Measurements from ENCODE around the gene GAS6.

The GAS6 gene

DNA sequence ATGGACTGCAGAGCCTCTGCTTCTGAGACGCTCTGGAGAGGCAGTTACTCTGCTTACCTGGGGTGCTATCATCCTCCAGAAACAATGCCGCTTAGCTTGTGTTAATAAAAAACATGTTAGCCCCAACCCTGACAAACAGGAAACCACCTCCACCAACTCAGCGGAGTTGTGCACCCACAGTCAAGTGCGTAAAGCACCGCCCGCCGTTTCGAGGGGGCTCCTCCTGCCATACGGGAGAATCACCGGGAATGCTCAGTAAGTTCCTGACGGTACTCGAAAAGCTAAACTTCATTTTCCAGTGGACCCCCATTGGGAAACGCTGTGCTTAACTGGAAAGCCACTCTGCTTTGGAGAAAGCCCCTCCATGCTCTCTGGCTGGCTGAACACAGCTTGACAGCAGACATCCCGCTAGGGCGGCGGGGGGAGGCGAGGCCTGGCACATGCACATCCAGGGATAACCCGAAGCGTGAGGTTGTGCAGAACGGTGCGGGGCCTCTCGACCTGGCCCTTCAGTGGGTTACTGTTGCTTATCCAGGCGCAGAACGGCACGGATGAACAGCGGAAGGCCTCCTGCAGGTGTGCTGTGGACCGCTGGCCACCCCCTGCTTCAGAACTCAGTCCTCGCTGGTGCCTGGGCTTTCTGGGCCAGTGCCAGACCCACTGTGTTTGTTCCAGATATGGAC, 17.1 kb downstream of the GAS6 start:
- Histone ChIP-seq H3K9me3 (ENCODE audit: control insufficient read depth, insufficient read depth, low read depth, low read length) (no peaks in the 10 kb centered on the region), H3K27ac (ENCODE audit: extremely low read depth, low read depth, low read length) (no peak overlapping the region), H3K36me3 (ENCODE audit: control insufficient read depth in 2 of 2, insufficient read depth in 1 of 2, low read length in 2 of 2) (peaks cover 0 to 3% of the 10 kb centered on the region in 2 experiments; a peak in 1 of 3 replicates), H3K4me1 (ENCODE audit: control insufficient read depth, insufficient read depth, low read length) (no peaks in the 10 kb centered on the region), H3K4me3 (ENCODE audit: low read depth, low read length) (no peak overlapping the region)
- POLR2A ChIA-PET, result interaction anchor here (1.1 kb wide), 1 partner anchor 9 kb away, joined by 3 read pairs; no protein-coding TSS in a partner anchor
- CTCF ChIA-PET, result interaction anchor here (0.7 kb wide), 1 partner anchor 591 kb away, joined by 3 read pairs; no protein-coding TSS in a partner anchor
- TF ChIP-seq ZIC2 (tag by site-specific recombination; IDR thresholded peaks at IDR 0.05) (peak; percentile 66), ZNF571 (tag by site-specific recombination; IDR thresholded peaks at IDR 0.05) (no peak), ZNF600 (tag by site-specific recombination; IDR thresholded peaks at IDR 0.05) (0 out of 2 replicates have a peak, but pooled peaks have one; percentile 42), ZNF37A (tag by site-specific recombination; IDR thresholded peaks at IDR 0.05) (no peak), ZBTB49 (tag by site-specific recombination; IDR thresholded peaks at IDR 0.05; ENCODE audit: low read depth) (no peak), PRDM1 (tag by site-specific recombination; IDR thresholded peaks at IDR 0.05) (no peak)

GRCh38 chr13:113845723-113846635, 17.9 kb downstream of the GAS6 start:
- POLR2A ChIA-PET, result interaction anchor here (1.1 kb wide), 1 partner anchor 8 kb away, joined by 3 read pairs; no protein-coding TSS in a partner anchor

GRCh38 chr13:113845055-113845454, 18.8 kb downstream of the GAS6 start:
- CTCF ChIA-PET, result no interaction called here
- Histone ChIP-seq H3K27ac (ENCODE audit: extremely low read depth, low read depth, low read length) (no peak overlapping the region), H3K4me3 (ENCODE audit: low read depth, low read length) (no peak overlapping the region), H3K4me1 (ENCODE audit: control insufficient read depth, insufficient read depth, low read length) (no peaks in the 10 kb centered on the region), H3K9me3 (ENCODE audit: control insufficient read depth, insufficient read depth, low read depth, low read length) (no peaks in the 10 kb centered on the region), H3K36me3 (ENCODE audit: control insufficient read depth in 2 of 2, insufficient read depth in 1 of 2, low read length in 2 of 2) (peaks cover 0 to 3% of the 10 kb centered on the region in 2 experiments; a peak in 1 of 3 replicates)
- POLR2A ChIA-PET, result no interaction called here
- TF ChIP-seq ZNF354C (tag by site-specific recombination; IDR thresholded peaks at IDR 0.05; ENCODE audit: borderline replicate concordance, low read depth) (no peak), EGR2 (tag by site-specific recombination; IDR thresholded peaks at IDR 0.05; ENCODE audit: low read depth) (peak; percentile 53), ZNF707 (tag by site-specific recombination; IDR thresholded peaks at IDR 0.05) (no peak), ZFHX2 (tag by site-specific recombination; conservative IDR thresholded peaks at IDR 0.05) (peak; percentile 71)

More at GRCh38 chr13:113845723-113846635, 17.9 kb downstream of the GAS6 start:
- Histone ChIP-seq H3K36me3 (ENCODE audit: control insufficient read depth in 2 of 2, insufficient read depth in 1 of 2, low read length in 2 of 2) (peaks cover 0 to 3% of the 10 kb centered on the region in 2 experiments; a peak in 1 of 3 replicates), H3K27ac (ENCODE audit: extremely low read depth, low read depth, low read length) (no peak overlapping the region), H3K4me1 (ENCODE audit: control insufficient read depth, insufficient read depth, low read length) (no peaks in the 10 kb centered on the region), H3K4me3 (ENCODE audit: low read depth, low read length) (no peak overlapping the region), H3K9me3 (ENCODE audit: control insufficient read depth, insufficient read depth, low read depth, low read length) (no peaks in the 10 kb centered on the region)
- CTCF ChIA-PET, result interaction anchor here (0.7 kb wide), 1 partner anchor 590 kb away, joined by 3 read pairs; no protein-coding TSS in a partner anchor
- TF ChIP-seq SCRT1 (tag by site-specific recombination; IDR thresholded peaks at IDR 0.05; ENCODE audit: borderline replicate concordance), result peak; percentile 68; the same call in 1 of the 2 replicates
- no peak for TF ChIP-seq ZBTB48 (tag by site-specific recombination; IDR thresholded peaks at IDR 0.05)
- peak; percentile 89 for TF ChIP-seq SCRT2 (tag by site-specific recombination; IDR thresholded peaks at IDR 0.05)
- no peak for TF ChIP-seq ZNF658 (tag by site-specific recombination; IDR thresholded peaks at IDR 0.05)
- TF ChIP-seq SALL2 (tag by site-specific recombination; IDR thresholded peaks at IDR 0.05; ENCODE audit: borderline replicate concordance), result no peak
- TF ChIP-seq, protein P1, sequence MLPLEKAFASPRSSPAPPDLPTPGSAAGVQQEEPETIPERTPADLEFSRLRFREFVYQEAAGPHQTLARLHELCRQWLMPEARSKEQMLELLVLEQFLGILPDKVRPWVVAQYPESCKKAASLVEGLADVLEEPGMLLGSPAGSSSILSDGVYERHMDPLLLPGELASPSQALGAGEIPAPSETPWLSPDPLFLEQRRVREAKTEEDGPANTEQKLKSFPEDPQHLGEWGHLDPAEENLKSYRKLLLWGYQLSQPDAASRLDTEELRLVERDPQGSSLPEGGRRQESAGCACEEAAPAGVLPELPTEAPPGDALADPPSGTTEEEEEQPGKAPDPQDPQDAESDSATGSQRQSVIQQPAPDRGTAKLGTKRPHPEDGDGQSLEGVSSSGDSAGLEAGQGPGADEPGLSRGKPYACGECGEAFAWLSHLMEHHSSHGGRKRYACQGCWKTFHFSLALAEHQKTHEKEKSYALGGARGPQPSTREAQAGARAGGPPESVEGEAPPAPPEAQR (tag by site-specific recombination; IDR thresholded peaks at IDR 0.05), result no peak

Measured in HEK293 (cell line).